IMR-90 (cell line): ENCODE measurements around the gene RGS3. TPM values are rescaled to one million over a fixed set of nuclear protein-coding genes. Genes with fewer than 3 reads are reported as not detected.

Experiments used
- ATAC-seq: fragments of 200-7000 bp; cut with Tn5 transposase; 2 replicates; pipeline ENCODE4 v1.9.1; 2020; ENCODE audit warnings: low read depth, mild to moderate bottlenecking, moderate library complexity
- BruUV-seq: library from RNA; stranded (reverse); fragments of 400-500 nt; replicated peaks from 2 replicates; lab custom pipeline; 2021; lab: Mats Ljungman, UMichigan
- CTCF ChIA-PET: fragments of 300-600 bp; formaldehyde crosslinking; extraction: SDS; loops from one replicate; lab custom pipeline; 2021; ENCODE audit warnings: antibody characterized with exemption; lab: Yijun Ruan, JAX
- POLR2A ChIA-PET: fragments of 300-600 bp; sonication (Branson Sonifier 250); formaldehyde crosslinking; loops from one replicate; lab custom pipeline; 2022; ENCODE audit warnings: antibody characterized with exemption; ENCODE audit not compliant: unreplicated experiment; lab: Charles Lee
- DNase-seq: peaks from one replicate; pipeline ENCODE4 v3.0.0; 2013
- H2AFZ ChIP-seq: replicated peaks from 2 replicates; pipeline ENCODE3; 2013; ENCODE audit warnings: low read length, mild to moderate bottlenecking; ENCODE audit not compliant: poor library complexity
- H2AK5ac ChIP-seq: 2 replicates; pipeline ENCODE4 v1.6.1; 2013; ENCODE audit warnings: low read depth, low read length, inconsistent platforms
- H2AK9ac ChIP-seq: replicated peaks from 2 replicates; pipeline ENCODE3; 2013; ENCODE audit warnings: mild to moderate bottlenecking, low read depth, low read length, moderate library complexity; ENCODE audit not compliant: poor library complexity
- H2BK120ac ChIP-seq: 2 replicates; pipeline ENCODE4 v1.6.1; 2013; ENCODE audit warnings: low read depth, low read length, inconsistent platforms
- H2BK15ac ChIP-seq: 3 replicates; pipeline ENCODE4 v1.6.1; 2013; ENCODE audit warnings: low read depth, low read length, inconsistent platforms
- H2BK20ac ChIP-seq: 2 replicates; pipeline ENCODE4 v1.6.1; 2013; ENCODE audit warnings: low read depth, mild to moderate bottlenecking, inconsistent platforms, low read length, moderate library complexity
- H2BK5ac ChIP-seq: 2 replicates; pipeline ENCODE4 v1.6.1; 2013; ENCODE audit warnings: mild to moderate bottlenecking, low read depth, low read length, inconsistent platforms; ENCODE audit not compliant: poor library complexity, severe bottlenecking
- H3K14ac ChIP-seq: replicated peaks from 2 replicates; pipeline ENCODE4 v1.6.1; 2013; ENCODE audit warnings: low read depth, low read length, inconsistent platforms
- H3K18ac ChIP-seq: 2 replicates; pipeline ENCODE4 v1.6.1; 2013; ENCODE audit warnings: low read depth, low read length, control low read depth
- H3K23ac ChIP-seq: 2 replicates; pipeline ENCODE4 v1.6.1; 2013; ENCODE audit warnings: low read depth, low read length, inconsistent platforms
- H3K27ac ChIP-seq: 2 replicates; pipeline ENCODE4 v1.5.1; 2013; ENCODE audit warnings: mild to moderate bottlenecking, control low read depth, low read length; ENCODE audit not compliant: insufficient read depth
- H3K27me3 ChIP-seq: 2 replicates; pipeline ENCODE4 v1.6.1; 2013; ENCODE audit warnings: low read length; ENCODE audit not compliant: control insufficient read depth, insufficient read depth
- H3K36me3 ChIP-seq: 2 replicates; pipeline ENCODE4 v1.6.1; 2013; ENCODE audit warnings: low read length, mixed read lengths; ENCODE audit not compliant: control insufficient read depth, insufficient read depth
- H3K4ac ChIP-seq: 2 replicates; pipeline ENCODE4 v1.6.1; 2013; ENCODE audit warnings: low read depth, low read length, inconsistent platforms
- H3K4me1 ChIP-seq: 2 replicates; pipeline ENCODE4 v1.6.1; 2013; ENCODE audit warnings: low read length, mixed read lengths; ENCODE audit not compliant: control insufficient read depth, insufficient read depth
- H3K4me2 ChIP-seq: 2 replicates; pipeline ENCODE4 v1.6.1; 2013; ENCODE audit warnings: low read depth, mild to moderate bottlenecking, control low read depth, low read length, moderate library complexity
- H3K4me3 ChIP-seq: 2 replicates; pipeline ENCODE4 v1.5.1; 2013; ENCODE audit warnings: low read depth, mild to moderate bottlenecking, control low read depth, low read length, moderate library complexity; ENCODE audit not compliant: insufficient read depth
- H3K56ac ChIP-seq: 2 replicates; pipeline ENCODE4 v1.6.1; 2013; ENCODE audit warnings: low read length, inconsistent platforms; ENCODE audit not compliant: insufficient read depth; ENCODE audit errors: extremely low read depth
- H3K79me1 ChIP-seq, 2 experiments: 2 replicates each; pipeline ENCODE4 v1.6.1; 2013; ENCODE audit warnings: low read length in 2 of 2, inconsistent platforms in 1 of 2, low read depth in 1 of 2
- H3K9ac ChIP-seq: 2 replicates; pipeline ENCODE4 v1.6.1; 2013; ENCODE audit warnings: low read depth, low read length, control low read depth
- H3K9me1 ChIP-seq: 2 replicates; pipeline ENCODE4 v1.6.1; 2013; ENCODE audit warnings: low read length, inconsistent platforms; ENCODE audit not compliant: insufficient read depth
- H3K9me3 ChIP-seq: 2 replicates; pipeline ENCODE4 v1.6.1; 2013; ENCODE audit warnings: low read length; ENCODE audit not compliant: control insufficient read depth, insufficient read depth
- H4K20me1 ChIP-seq: 2 replicates; pipeline ENCODE4 v1.6.1; 2013; ENCODE audit warnings: low read length, inconsistent platforms; ENCODE audit not compliant: insufficient read depth
- H4K5ac ChIP-seq: 2 replicates; pipeline ENCODE4 v1.6.1; 2013; ENCODE audit warnings: mild to moderate bottlenecking, low read depth, low read length, control low read depth
- H4K8ac ChIP-seq, 2 experiments: 2 replicates each; pipeline ENCODE4 v1.6.1; 2013; ENCODE audit warnings: low read depth in 2 of 2, low read length in 2 of 2, control low read depth in 1 of 2, inconsistent platforms in 1 of 2
- H4K91ac ChIP-seq: 2 replicates; pipeline ENCODE4 v1.6.1; 2013; ENCODE audit warnings: low read depth, low read length, inconsistent platforms; ENCODE audit not compliant: insufficient read depth
- BHLHE40 ChIP-seq: fragments of 150-350 bp; IDR thresholded peaks from 2 replicates; pipeline ENCODE4 v1.6.1; 2016; ENCODE audit warnings: mild to moderate bottlenecking, low read depth, low read length
- CEBPB ChIP-seq: IDR thresholded peaks from 2 replicates; pipeline ENCODE4 v1.6.1; 2012; ENCODE audit warnings: low read depth, low read length, improper control_type of control experiment
- CHD1 ChIP-seq: IDR thresholded peaks from 2 replicates; pipeline ENCODE4 v1.6.1; 2012; ENCODE audit warnings: low read depth, low read length, improper control_type of control experiment
- CTCF ChIP-seq: conservative IDR thresholded peaks from 2 replicates; pipeline ENCODE4 v1.5.1; 2012; ENCODE audit warnings: mild to moderate bottlenecking, low read depth, low read length, improper control_type of control experiment
- ELK1 ChIP-seq: fragments of 150-350 bp; IDR thresholded peaks from 2 replicates; pipeline ENCODE4 v1.6.1; 2016; ENCODE audit warnings: low read depth, mild to moderate bottlenecking, low read length, moderate library complexity, borderline replicate concordance
- FOS ChIP-seq: fragments of 150-350 bp; IDR thresholded peaks from 2 replicates; pipeline ENCODE4 v1.6.1; 2016; ENCODE audit warnings: low read depth, low read length
- MAZ ChIP-seq: IDR thresholded peaks from 2 replicates; pipeline ENCODE4 v1.6.1; 2012; ENCODE audit warnings: low read depth, mild to moderate bottlenecking, low read length, improper control_type of control experiment, moderate library complexity, borderline replicate concordance
- MXI1 ChIP-seq: IDR thresholded peaks from 2 replicates; pipeline ENCODE4 v1.6.1; 2012; ENCODE audit warnings: low read depth, mild to moderate bottlenecking, low read length, moderate library complexity, borderline replicate concordance
- NFE2L2 ChIP-seq: fragments of 150-350 bp; IDR thresholded peaks from 2 replicates; pipeline ENCODE4 v1.6.1; 2016; ENCODE audit warnings: low read depth, mild to moderate bottlenecking, low read length
- POLR2A ChIP-seq: IDR thresholded peaks from 2 replicates; pipeline ENCODE4 v1.6.1; 2012; ENCODE audit warnings: mild to moderate bottlenecking, low read depth, low read length
- RAD21 ChIP-seq: IDR thresholded peaks from 2 replicates; pipeline ENCODE4 v1.6.1; 2012; ENCODE audit warnings: low read length, improper control_type of control experiment
- RCOR1 ChIP-seq: IDR thresholded peaks from 2 replicates; pipeline ENCODE4 v1.6.1; 2012; ENCODE audit warnings: mild to moderate bottlenecking, low read length, improper control_type of control experiment; ENCODE audit not compliant: insufficient replicate concordance
- RFX5 ChIP-seq: IDR thresholded peaks from 2 replicates; pipeline ENCODE4 v1.8.0; 2012; ENCODE audit warnings: low read depth, mild to moderate bottlenecking, low read length, moderate library complexity
- SMC3 ChIP-seq: fragments of 150-350 bp; IDR thresholded peaks from 2 replicates; pipeline ENCODE4 v1.6.1; 2016; ENCODE audit warnings: low read depth, mild to moderate bottlenecking, antibody characterized with exemption, low read length, moderate library complexity
- USF2 ChIP-seq: fragments of 150-350 bp; IDR thresholded peaks from 2 replicates; pipeline ENCODE4 v1.6.1; 2017; ENCODE audit warnings: mild to moderate bottlenecking, antibody characterized with exemption, low read length, low read depth
- WGBS, 2 experiments: methylation state at CpG; one replicate each; pipeline versions ENCODE4 v1.1.5 to v1.1.7; 2013; ENCODE audit warnings: missing lambda C conversion rate in 2 of 2; ENCODE audit not compliant: insufficient read length in 1 of 2; ENCODE audit errors: extremely low coverage in 2 of 2; 5-methylcytosine and 5-hydroxymethylcytosine counted together
- dilution Hi-C: fragments of 300-500 bp; cut with HindIII; formaldehyde crosslinking; loops from one replicate; pipeline ENCODE4 v1.14.3; 2018; ENCODE audit warnings: low sequenced_read_pairs; ENCODE audit not compliant: unreplicated experiment
- in situ Hi-C: fragments of 300-500 bp; cut with MboI; formaldehyde crosslinking; loops from 3 replicates; pipeline ENCODE4 v1.14.3; 2019; ENCODE audit warnings: low sequenced_read_pairs, inconsistent platforms, mixed read lengths
- intact Hi-C: fragments of 100-400 bp; cut with micrococcal nuclease; formaldehyde crosslinking; loops from 2 replicates; pipeline ENCODE4 v1.10.0; 2022
- polyA plus RNA-seq, 3 experiments: library from polyadenylated mRNA; depleted of rRNA; stranded (reverse); fragments of >200 nt; gene quantifications; 2 replicates each; pipeline ENCODE4 v1.2.3, GENCODE V29; 2012; ENCODE audit warnings: low replicate concordance in 1 of 3
- total RNA-seq: library from RNA; depleted of rRNA; stranded (reverse); fragments of >200 nt; gene quantifications from 2 replicates; pipeline ENCODE4 v1.2.3, GENCODE V29; 2012

RGS3 gene
- total and polyA plus RNA-seq, 2 of the 4 experiments (the other 2 are of a cell fraction): 51.8 to 65.6 TPM

- peaks cover 2% of the 10 kb centered on the region for H3K4me1 ChIP-seq
- ChIA-PET POLR2A (interaction anchor here (0.6 kb wide), 1 partner anchor 152 kb away, joined by 3 read pairs; no protein-coding TSS in a partner anchor), CTCF (no interaction called here)
- H2BK20ac ChIP-seq: no peak overlapping the region
- H4K91ac ChIP-seq: no peak overlapping the region
- H3K9ac ChIP-seq: no peak overlapping the region
- no peaks in the 10 kb centered on the region for H3K36me3 ChIP-seq
- no peak overlapping the region for H2BK15ac ChIP-seq
- dilution Hi-C loops (no loop called here), in situ Hi-C loops (no loop called here), intact Hi-C loops (no loop called here)
- H3K4me3 ChIP-seq: no peak overlapping the region
- no peak overlapping the region for H4K5ac ChIP-seq
- no peak overlapping the region for H2BK120ac ChIP-seq
- DNase-seq: peak; percentile 52
- no peak overlapping the region for H3K23ac ChIP-seq
- no peaks in the 10 kb centered on the region for H3K9me3 ChIP-seq
- no peak overlapping the region for H3K14ac ChIP-seq
- no peak overlapping the region for H4K8ac ChIP-seq
- no peak overlapping the region for H3K18ac ChIP-seq
- H3K27me3 ChIP-seq: no peaks in the 10 kb centered on the region
- no peak overlapping the region for H2AK9ac ChIP-seq
- no peak overlapping the region for H2AK5ac ChIP-seq
- BruUV-seq: no TSS peak
- ATAC-seq: no peak; the same call in 1 of the 2 replicates
- H2BK5ac ChIP-seq: no peak overlapping the region
- H3K56ac ChIP-seq: no peak overlapping the region
- H3K79me1 ChIP-seq: no peaks in the 10 kb centered on the region
- no peak overlapping the region for H3K27ac ChIP-seq
- WGBS, 2 experiments: no CpG with 5 or more reads among the region's 7 CpGs
- H3K4ac ChIP-seq: no peak overlapping the region
- no peak overlapping the region for H3K4me2 ChIP-seq
- peaks cover 6% of the 10 kb centered on the region for H3K9me1 ChIP-seq
- H4K20me1 ChIP-seq: no peaks in the 10 kb centered on the region
- no peak overlapping the region for H2AFZ ChIP-seq
- no peak for TF ChIP-seq MXI1
- TF ChIP-seq MAZ: no peak
- TF ChIP-seq USF2: no peak
- TF ChIP-seq RAD21: no peak
- no peak for TF ChIP-seq RCOR1
- TF ChIP-seq NFE2L2: no peak
- TF ChIP-seq RFX5: no peak
- no peak for TF ChIP-seq CHD1
- no peak for TF ChIP-seq FOS
- no peak for TF ChIP-seq ELK1
- no peak for TF ChIP-seq BHLHE40
- TF ChIP-seq CTCF: no peak
- no peak for TF ChIP-seq POLR2A
- no peak for TF ChIP-seq SMC3
- TF ChIP-seq CEBPB: no peak
Measured at GRCh38 chr9:113641100-113641885, 177.8 kb downstream of the RGS3 start.
